ENCODE measurements around the gene SH3RF2.
A peak's percentile ranks its signal among the peaks of the same experiment; 100 is the strongest.

SH3RF2 gene

GRCh38 chr5:146026307-146027010 lies 90.1 kb downstream of the SH3RF2 start:
- no peak overlapping the region for H3K27ac ChIP-seq (ENCODE audit: low read depth, low read length)
- no peaks in the 10 kb centered on the region for H3K9me3 ChIP-seq (ENCODE audit: control insufficient read depth in 5 of 5, low read length in 5 of 5)
- no peak overlapping the region for H3K9ac ChIP-seq (ENCODE audit: low read length in 5 of 5)
- H3K36me3 ChIP-seq (ENCODE audit: control insufficient read depth in 5 of 5, insufficient read depth in 5 of 5, low read length in 5 of 5) = no peaks in the 10 kb centered on the region
- no peaks in the 10 kb centered on the region for H3K4me1 ChIP-seq (ENCODE audit: control insufficient read depth in 5 of 5, insufficient read depth in 5 of 5, low read length in 5 of 5)
- no peak overlapping the region for H3K4me3 ChIP-seq (ENCODE audit: low read depth in 1 of 5, low read length in 5 of 5)
- no peaks in the 10 kb centered on the region for H3K27me3 ChIP-seq (ENCODE audit: control insufficient read depth in 5 of 5, insufficient read depth in 4 of 5, low read length in 5 of 5)

- Histone ChIP-seq H3K9ac (ENCODE audit: low read length in 5 of 5) (no peak overlapping the region), H3K36me3 (ENCODE audit: control insufficient read depth in 5 of 5, insufficient read depth in 5 of 5, low read length in 5 of 5) (no peaks in the 10 kb centered on the region), H3K4me3 (ENCODE audit: low read depth in 1 of 5, low read length in 5 of 5) (no peak overlapping the region), H3K9me3 (ENCODE audit: control insufficient read depth in 5 of 5, low read length in 5 of 5) (no peaks in the 10 kb centered on the region), H3K4me1 (ENCODE audit: control insufficient read depth in 5 of 5, insufficient read depth in 5 of 5, low read length in 5 of 5) (no peaks in the 10 kb centered on the region), H3K27me3 (ENCODE audit: control insufficient read depth in 5 of 5, insufficient read depth in 4 of 5, low read length in 5 of 5) (no peaks in the 10 kb centered on the region), H3K27ac (ENCODE audit: low read depth, low read length) (no peak overlapping the region)
These were observed 91.4 kb downstream of the SH3RF2 start for GRCh38 chr5:146027751-146028150.

GRCh38 chr5:146032911-146033310 lies 96.5 kb downstream of the SH3RF2 start:
- H3K9me3 ChIP-seq (ENCODE audit: control insufficient read depth in 5 of 5, low read length in 5 of 5) = no peaks in the 10 kb centered on the region
- no peaks in the 10 kb centered on the region for H3K4me1 ChIP-seq (ENCODE audit: control insufficient read depth in 5 of 5, insufficient read depth in 5 of 5, low read length in 5 of 5)
- no peaks in the 10 kb centered on the region for H3K27me3 ChIP-seq (ENCODE audit: control insufficient read depth in 5 of 5, insufficient read depth in 4 of 5, low read length in 5 of 5)
- no peak overlapping the region for H3K27ac ChIP-seq (ENCODE audit: low read depth, low read length)
- H3K4me3 ChIP-seq (ENCODE audit: low read depth in 1 of 5, low read length in 5 of 5) = no peak overlapping the region
- no peaks in the 10 kb centered on the region for H3K36me3 ChIP-seq (ENCODE audit: control insufficient read depth in 5 of 5, insufficient read depth in 5 of 5, low read length in 5 of 5)
- H3K9ac ChIP-seq (ENCODE audit: low read length in 5 of 5) = no peak overlapping the region

GRCh38 chr5:146034127-146034526 lies 97.7 kb downstream of the SH3RF2 start:
- H3K4me1 ChIP-seq (ENCODE audit: control insufficient read depth in 5 of 5, insufficient read depth in 5 of 5, low read length in 5 of 5) = peaks cover 0 to 11% (median 4%) of the 10 kb centered on the region in 5 donors
- no peaks in the 10 kb centered on the region for H3K27me3 ChIP-seq (ENCODE audit: control insufficient read depth in 5 of 5, insufficient read depth in 4 of 5, low read length in 5 of 5)
- no peak overlapping the region for H3K27ac ChIP-seq (ENCODE audit: low read depth, low read length)

GRCh38 chr5:146034605-146035004 lies 98.2 kb downstream of the SH3RF2 start:
- Histone ChIP-seq H3K27ac (ENCODE audit: low read depth, low read length) (no peak overlapping the region), H3K9me3 (ENCODE audit: control insufficient read depth in 5 of 5, low read length in 5 of 5) (no peaks in the 10 kb centered on the region), H3K4me3 (ENCODE audit: low read depth in 1 of 5, low read length in 5 of 5) (no peak overlapping the region), H3K36me3 (ENCODE audit: control insufficient read depth in 5 of 5, insufficient read depth in 5 of 5, low read length in 5 of 5) (no peaks in the 10 kb centered on the region), H3K9ac (ENCODE audit: low read length in 5 of 5) (no peak overlapping the region), H3K27me3 (ENCODE audit: control insufficient read depth in 5 of 5, insufficient read depth in 4 of 5, low read length in 5 of 5) (no peaks in the 10 kb centered on the region), H3K4me1 (ENCODE audit: control insufficient read depth in 5 of 5, insufficient read depth in 5 of 5, low read length in 5 of 5) (peaks cover 0 to 15% (median 5%) of the 10 kb centered on the region in 5 donors)

More at GRCh38 chr5:146034127-146034526, 97.7 kb downstream of the SH3RF2 start:
- Histone ChIP-seq H3K9ac (ENCODE audit: low read length in 5 of 5) (no peak overlapping the region), H3K9me3 (ENCODE audit: control insufficient read depth in 5 of 5, low read length in 5 of 5) (no peaks in the 10 kb centered on the region), H3K36me3 (ENCODE audit: control insufficient read depth in 5 of 5, insufficient read depth in 5 of 5, low read length in 5 of 5) (no peaks in the 10 kb centered on the region), H3K4me3 (ENCODE audit: low read depth in 1 of 5, low read length in 5 of 5) (no peak overlapping the region)

- Histone ChIP-seq H3K27me3 (ENCODE audit: control insufficient read depth in 5 of 5, insufficient read depth in 4 of 5, low read length in 5 of 5) (no peaks in the 10 kb centered on the region), H3K36me3 (ENCODE audit: control insufficient read depth in 5 of 5, insufficient read depth in 5 of 5, low read length in 5 of 5) (no peaks in the 10 kb centered on the region), H3K4me3 (ENCODE audit: low read depth in 1 of 5, low read length in 5 of 5) (no peak overlapping the region), H3K9ac (ENCODE audit: low read length in 5 of 5) (no peak overlapping the region), H3K4me1 (ENCODE audit: control insufficient read depth in 5 of 5, insufficient read depth in 5 of 5, low read length in 5 of 5) (peaks cover 2 to 32% (median 26%) of the 10 kb centered on the region in 5 donors), H3K27ac (ENCODE audit: low read depth, low read length) (peak overlapping the region; percentile 26), H3K9me3 (ENCODE audit: control insufficient read depth in 5 of 5, low read length in 5 of 5) (no peaks in the 10 kb centered on the region)
These were observed 103.0 kb downstream of the SH3RF2 start for GRCh38 chr5:146039420-146039819.

- H3K4me3 ChIP-seq (ENCODE audit: low read depth in 1 of 5, low read length in 5 of 5) = no peak overlapping the region
- H3K4me1 ChIP-seq (ENCODE audit: control insufficient read depth in 5 of 5, insufficient read depth in 5 of 5, low read length in 5 of 5) = peaks cover 2 to 32% (median 26%) of the 10 kb centered on the region in 5 donors
- H3K36me3 ChIP-seq (ENCODE audit: control insufficient read depth in 5 of 5, insufficient read depth in 5 of 5, low read length in 5 of 5) = no peaks in the 10 kb centered on the region
- H3K9me3 ChIP-seq (ENCODE audit: control insufficient read depth in 5 of 5, low read length in 5 of 5) = no peaks in the 10 kb centered on the region
- no peak overlapping the region for H3K9ac ChIP-seq (ENCODE audit: low read length in 5 of 5)
- no peaks in the 10 kb centered on the region for H3K27me3 ChIP-seq (ENCODE audit: control insufficient read depth in 5 of 5, insufficient read depth in 4 of 5, low read length in 5 of 5)
- H3K27ac ChIP-seq (ENCODE audit: low read depth, low read length) = no peak overlapping the region
These were observed 104.1 kb downstream of the SH3RF2 start for GRCh38 chr5:146040527-146040926.

GRCh38 chr5:146041180-146041789 lies 104.9 kb downstream of the SH3RF2 start:
- Histone ChIP-seq H3K4me1 (ENCODE audit: control insufficient read depth in 5 of 5, insufficient read depth in 5 of 5, low read length in 5 of 5) (peaks cover 2 to 32% (median 26%) of the 10 kb centered on the region in 5 donors), H3K27me3 (ENCODE audit: control insufficient read depth in 5 of 5, insufficient read depth in 4 of 5, low read length in 5 of 5) (no peaks in the 10 kb centered on the region), H3K27ac (ENCODE audit: low read depth, low read length) (no peak overlapping the region), H3K36me3 (ENCODE audit: control insufficient read depth in 5 of 5, insufficient read depth in 5 of 5, low read length in 5 of 5) (no peaks in the 10 kb centered on the region), H3K9ac (ENCODE audit: low read length in 5 of 5) (no peak overlapping the region), H3K9me3 (ENCODE audit: control insufficient read depth in 5 of 5, low read length in 5 of 5) (no peaks in the 10 kb centered on the region), H3K4me3 (ENCODE audit: low read depth in 1 of 5, low read length in 5 of 5) (no peak overlapping the region)

- Histone ChIP-seq H3K9me3 (ENCODE audit: control insufficient read depth in 5 of 5, low read length in 5 of 5) (no peaks in the 10 kb centered on the region), H3K27me3 (ENCODE audit: control insufficient read depth in 5 of 5, insufficient read depth in 4 of 5, low read length in 5 of 5) (no peaks in the 10 kb centered on the region), H3K27ac (ENCODE audit: low read depth, low read length) (no peak overlapping the region), H3K4me3 (ENCODE audit: low read depth in 1 of 5, low read length in 5 of 5) (no peak overlapping the region), H3K9ac (ENCODE audit: low read length in 5 of 5) (no peak overlapping the region), H3K4me1 (ENCODE audit: control insufficient read depth in 5 of 5, insufficient read depth in 5 of 5, low read length in 5 of 5) (peaks cover 2 to 35% (median 26%) of the 10 kb centered on the region in 5 donors), H3K36me3 (ENCODE audit: control insufficient read depth in 5 of 5, insufficient read depth in 5 of 5, low read length in 5 of 5) (no peaks in the 10 kb centered on the region)
These were observed 106.4 kb downstream of the SH3RF2 start for GRCh38 chr5:146042628-146043279.

GRCh38 chr5:146043722-146044121 lies 107.3 kb downstream of the SH3RF2 start:
- Histone ChIP-seq H3K9ac (ENCODE audit: low read length in 5 of 5) (no peak overlapping the region), H3K36me3 (ENCODE audit: control insufficient read depth in 5 of 5, insufficient read depth in 5 of 5, low read length in 5 of 5) (no peaks in the 10 kb centered on the region), H3K27me3 (ENCODE audit: control insufficient read depth in 5 of 5, insufficient read depth in 4 of 5, low read length in 5 of 5) (no peaks in the 10 kb centered on the region), H3K9me3 (ENCODE audit: control insufficient read depth in 5 of 5, low read length in 5 of 5) (no peaks in the 10 kb centered on the region), H3K4me3 (ENCODE audit: low read depth in 1 of 5, low read length in 5 of 5) (no peak overlapping the region), H3K27ac (ENCODE audit: low read depth, low read length) (no peak overlapping the region), H3K4me1 (ENCODE audit: control insufficient read depth in 5 of 5, insufficient read depth in 5 of 5, low read length in 5 of 5) (peaks cover 2 to 29% (median 23%) of the 10 kb centered on the region in 5 donors)

Measured in subcutaneous abdominal adipose tissue (tissue), 5 donors.